GM18505 (cell line): ENCODE measurements around the gene MOCOS.
"Not testable (repeated sequence)": the region's sequence is repeated elsewhere in the genome, so short reads cannot be mapped to it uniquely, and the experiment has no call there.

Experiments
- ATAC-seq: cut with Tn5 transposase; IDR thresholded peaks from one replicate; pipeline ENCODE4 v1.9.1; 2021; ENCODE audit not compliant: unreplicated experiment
- POLR2A ChIP-seq: IDR thresholded peaks from 4 replicates; pipeline ENCODE4 v1.6.1; 2011; ENCODE audit warnings: borderline replicate concordance; ENCODE audit not compliant: insufficient read depth, insufficient read length; ENCODE audit errors: extremely low read depth

MOCOS gene

DNA sequence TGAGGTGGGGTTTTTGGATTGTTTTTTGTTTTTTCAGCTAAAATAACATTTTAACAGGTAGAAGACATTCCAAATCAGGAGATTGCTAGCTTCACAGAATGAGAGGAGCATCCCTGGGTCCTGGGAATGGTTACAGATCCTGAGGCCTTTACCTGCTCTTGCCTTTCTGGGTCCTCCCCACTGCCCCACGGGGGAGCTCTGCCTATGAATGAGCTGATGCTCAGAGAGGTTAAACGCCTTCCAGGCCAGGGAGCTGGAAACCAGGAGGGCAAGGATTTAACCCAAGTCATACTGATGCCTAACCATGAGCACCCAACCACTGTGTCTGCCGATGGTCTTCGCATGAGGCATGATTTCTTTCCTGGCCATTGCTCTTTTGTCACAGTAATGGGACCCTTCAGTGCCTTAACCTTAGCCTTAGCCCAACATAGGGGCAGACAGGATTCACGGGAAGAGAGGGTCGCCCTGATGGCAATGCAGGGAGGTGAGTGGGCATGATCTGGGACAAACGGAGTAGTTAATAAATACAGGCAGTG is 16.1 kb downstream of the MOCOS start:
- no peak for TF ChIP-seq POLR2A
- no peak for ATAC-seq

DNA sequence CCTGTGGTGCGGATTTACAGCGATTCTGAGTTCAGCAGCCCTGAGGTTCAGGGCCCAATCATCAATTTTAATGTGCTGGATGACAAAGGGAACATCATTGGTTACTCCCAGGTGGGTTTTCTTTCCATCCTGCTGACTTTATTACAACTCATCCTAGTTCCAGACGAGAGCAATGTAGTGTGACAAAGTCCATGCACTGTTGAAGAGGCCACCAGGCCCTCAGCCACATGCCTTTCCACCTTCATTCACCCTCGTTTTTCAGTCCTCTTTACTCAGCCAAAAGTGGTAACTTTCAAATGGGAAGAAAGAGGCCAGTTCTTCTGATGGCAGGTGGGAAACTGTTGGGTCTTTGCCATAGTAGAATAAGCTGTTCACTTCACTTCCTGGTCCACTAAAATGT is 17.9 kb downstream of the MOCOS start:
- TF ChIP-seq POLR2A = no peak
- ATAC-seq = no peak

- no peak for TF ChIP-seq POLR2A
- ATAC-seq = no peak
These were observed 20.0 kb downstream of the MOCOS start for GRCh38 chr18:36207303-36207702.

DNA sequence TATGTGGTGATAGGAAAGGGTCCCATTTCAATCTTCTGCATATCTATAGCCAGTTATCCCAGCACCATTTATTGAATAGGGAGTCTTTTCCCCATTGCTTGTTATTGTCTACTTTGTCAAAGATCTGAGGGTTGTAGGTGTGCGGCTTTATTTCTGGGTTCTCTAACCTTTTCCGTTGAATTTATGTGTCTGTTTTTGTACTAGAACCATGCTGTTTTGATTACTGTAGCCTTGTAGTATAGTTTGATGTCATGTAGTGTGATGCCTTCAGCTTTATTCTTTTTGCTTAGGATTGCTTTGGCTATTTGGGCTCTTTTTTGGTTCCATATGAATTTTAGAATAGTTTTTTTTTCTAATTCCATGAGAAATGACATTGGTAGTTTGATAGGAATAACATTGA is 20.7 kb downstream of the MOCOS start:
- ATAC-seq = not testable (repeated sequence)

DNA sequence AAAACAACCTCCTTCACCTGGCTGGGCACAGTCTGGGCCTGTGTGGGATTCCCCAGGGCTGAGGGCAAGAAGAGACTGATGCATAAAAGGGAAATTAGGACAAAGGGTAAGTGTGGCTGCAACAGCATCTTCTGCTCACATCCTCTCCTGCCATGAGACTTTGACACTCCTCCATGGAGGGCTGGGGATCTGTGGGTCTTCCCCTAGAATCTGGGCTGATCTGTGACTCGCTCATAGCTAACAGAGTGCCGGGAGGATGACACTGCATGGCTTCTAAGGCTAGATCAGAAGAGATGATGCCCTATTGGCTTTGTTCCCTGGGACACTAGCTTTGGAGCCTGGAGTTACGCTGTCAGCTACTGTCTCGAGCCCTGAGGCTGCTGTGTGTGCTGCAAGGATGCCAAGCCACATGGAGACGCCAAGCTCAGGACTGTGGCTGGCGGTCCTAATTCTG is 24.3 kb downstream of the MOCOS start:
- no peak for ATAC-seq
- no peak for TF ChIP-seq POLR2A

DNA sequence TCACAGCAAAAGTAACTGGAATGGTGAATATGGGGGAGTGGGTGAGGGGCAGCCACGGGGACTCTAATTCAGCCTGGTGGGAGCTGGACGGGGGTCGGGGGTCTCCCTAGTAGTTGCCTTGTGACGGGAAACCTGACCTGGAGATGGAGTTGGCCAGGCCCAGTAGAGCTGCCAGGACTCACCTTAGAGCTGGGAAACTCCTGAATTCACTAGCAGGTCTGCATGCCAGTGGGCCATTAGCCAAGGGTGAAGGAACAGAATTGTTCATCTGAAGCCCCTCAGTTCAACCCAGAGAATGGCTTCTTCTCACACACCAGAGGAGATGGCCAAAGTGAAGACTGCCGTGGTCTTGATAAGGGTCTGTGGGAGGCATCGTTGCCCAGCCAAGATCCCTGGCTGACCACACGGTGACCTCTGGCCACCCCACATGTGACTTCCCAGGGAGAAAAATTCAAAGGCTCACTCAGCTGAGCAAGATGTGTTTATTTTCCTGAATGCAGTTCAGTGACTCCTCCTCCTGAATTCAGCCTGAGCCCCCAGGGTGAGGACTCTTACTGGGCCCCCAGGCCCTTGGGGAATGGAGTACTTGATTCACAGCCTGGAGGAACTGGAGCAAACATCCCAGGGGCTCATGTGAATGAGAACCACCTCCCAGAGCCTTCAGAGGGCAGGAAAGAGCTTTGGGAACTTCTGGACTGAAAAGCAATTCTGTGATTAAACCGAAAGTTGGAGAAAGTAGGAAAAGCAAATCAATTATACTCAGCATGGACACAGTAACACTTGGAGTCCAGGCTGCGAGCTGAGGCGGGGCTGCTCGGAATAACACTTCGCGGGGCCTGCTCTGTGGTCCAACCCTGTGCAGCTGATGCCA is 25.2 kb downstream of the MOCOS start:
- TF ChIP-seq POLR2A = no peak
- no peak for ATAC-seq

- no peak for TF ChIP-seq POLR2A
- ATAC-seq = no peak
These were observed 27.5 kb downstream of the MOCOS start for GRCh38 chr18:36214811-36215210.

- no peak for TF ChIP-seq POLR2A
- ATAC-seq = no peak
These were observed 28.3 kb downstream of the MOCOS start for GRCh38 chr18:36215577-36215976.

DNA sequence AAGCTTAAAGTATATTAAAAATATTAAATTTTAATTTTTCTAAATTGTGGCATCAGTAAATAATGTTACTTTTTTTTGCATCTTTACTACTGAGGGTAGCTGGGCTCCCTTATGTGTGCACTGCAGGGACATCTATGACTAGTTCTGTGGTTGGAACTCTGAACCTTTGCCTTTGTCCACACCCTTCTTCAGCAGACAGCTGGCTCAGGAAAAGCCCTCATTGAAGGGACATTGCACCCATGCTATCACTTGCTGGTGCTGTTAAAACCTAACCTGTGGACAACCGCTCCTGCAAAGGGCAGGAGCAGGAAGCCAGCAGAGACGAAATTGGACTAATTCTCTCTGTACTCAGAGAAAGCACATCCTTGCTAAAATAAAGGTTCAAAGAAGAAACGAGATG is 30.1 kb downstream of the MOCOS start:
- TF ChIP-seq POLR2A = no peak
- no peak for ATAC-seq

DNA sequence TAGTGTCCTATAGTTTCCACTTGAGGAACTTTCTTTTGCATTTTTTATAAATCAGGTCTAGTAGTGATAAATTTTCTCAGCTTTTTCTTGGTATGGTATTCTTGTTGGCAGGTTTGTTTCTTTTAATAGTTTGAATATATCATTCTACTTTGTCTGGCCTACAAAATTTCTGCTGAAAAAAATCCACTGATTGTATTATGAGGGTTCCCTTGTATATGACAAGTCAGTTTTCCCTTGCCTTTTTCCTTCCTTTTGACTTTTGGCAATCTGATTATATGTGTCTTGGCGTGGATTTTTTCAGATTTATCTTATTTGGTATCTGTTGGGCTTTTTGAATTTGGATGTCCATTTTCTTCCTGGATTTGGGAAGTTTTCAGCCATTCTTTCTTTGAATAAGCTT is 41.9 kb downstream of the MOCOS start:
- no peak for TF ChIP-seq POLR2A
- no peak for ATAC-seq

DNA sequence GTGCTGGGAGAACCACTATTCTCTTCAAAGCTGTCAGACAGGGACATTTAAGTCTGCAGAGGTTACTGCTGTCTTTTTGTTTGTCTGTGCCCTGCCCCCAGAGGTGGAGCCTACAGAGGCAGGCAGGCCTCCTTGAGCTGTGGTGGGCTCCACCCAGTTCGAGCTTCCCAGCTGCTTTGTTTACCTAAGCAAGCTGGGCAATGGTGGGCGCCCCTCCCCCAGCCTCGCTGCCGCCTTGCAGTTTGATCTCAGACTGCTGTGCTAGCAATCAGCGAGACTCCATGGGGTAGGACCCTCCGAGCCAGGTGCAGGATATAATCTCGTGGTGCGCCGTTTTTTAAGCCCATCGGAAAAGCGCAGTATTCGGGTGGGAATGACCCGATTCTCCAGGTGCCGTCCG is 53.2 kb downstream of the MOCOS start:
- not testable (repeated sequence) for ATAC-seq

DNA sequence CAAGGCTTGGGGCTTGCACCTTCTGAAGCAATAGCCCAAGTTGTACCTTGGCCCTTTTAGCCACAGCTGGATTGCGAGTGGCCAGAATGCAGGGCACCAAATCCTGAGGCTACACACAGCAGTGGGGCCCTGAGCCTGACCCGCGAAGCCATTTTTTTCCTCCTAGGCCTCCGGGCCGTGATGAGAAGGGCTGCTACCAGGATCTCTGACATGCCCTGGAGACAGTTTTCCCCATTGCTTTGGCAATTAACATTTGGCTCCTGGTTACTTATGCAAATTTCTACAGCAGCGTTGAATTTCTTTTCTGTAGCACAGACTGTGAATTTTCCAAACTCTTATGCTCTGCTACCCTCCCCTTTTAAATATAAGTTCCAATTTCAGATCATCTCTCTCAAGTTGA is 54.5 kb downstream of the MOCOS start:
- ATAC-seq = no peak
- no peak for TF ChIP-seq POLR2A

DNA sequence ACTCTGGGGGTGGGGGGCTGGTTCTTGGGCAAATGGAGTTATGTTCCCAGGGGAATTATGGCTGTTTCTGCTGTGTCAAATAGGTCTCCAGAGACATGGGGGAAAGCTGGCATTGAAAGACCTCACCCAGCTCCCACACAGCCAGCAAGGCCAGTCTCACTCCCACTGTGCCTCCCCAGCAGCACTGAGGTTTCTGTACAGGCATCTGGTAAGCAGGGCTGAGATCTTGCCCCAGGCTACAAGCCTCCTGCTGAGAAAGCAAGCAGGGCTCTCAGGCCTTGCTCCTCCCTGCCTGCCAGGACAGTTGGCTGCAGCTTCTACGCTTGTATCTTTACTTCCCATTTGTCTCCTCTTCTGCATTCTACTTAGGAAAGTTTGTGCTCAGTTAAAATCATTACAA is 59.7 kb downstream of the MOCOS start:
- ATAC-seq = no peak
- no peak for TF ChIP-seq POLR2A

DNA sequence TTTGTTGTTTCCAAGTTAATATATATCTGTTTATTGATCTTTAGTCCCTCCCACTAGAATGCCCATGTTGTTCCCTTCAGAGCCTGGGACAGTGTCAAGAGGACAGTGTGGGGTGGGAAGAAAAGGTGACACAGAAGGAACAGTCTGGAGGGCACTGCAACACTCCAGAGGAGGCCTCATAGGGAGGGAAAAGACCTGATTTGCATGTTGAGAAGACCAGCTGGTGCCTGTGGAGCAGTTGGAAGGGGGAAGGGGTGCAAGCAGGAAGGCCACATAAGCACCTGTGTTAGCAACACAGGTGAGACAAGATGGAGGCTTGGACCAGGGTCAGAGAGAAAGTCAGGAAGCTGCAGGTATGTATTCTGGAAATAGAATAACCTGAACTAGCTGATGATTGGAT is 62.1 kb downstream of the MOCOS start:
- TF ChIP-seq POLR2A = no peak
- no peak for ATAC-seq
